CD4-positive, alpha-beta T cell treated with Interleukin-21 for 1 hour (primary cell): Measurements from ENCODE around the gene DBH.

Experiments
- DNase-seq: peaks from one replicate; pipeline ENCODE4 v3.0.0-alpha.2; 2020

The DBH gene

GRCh38 chr9:133685653-133686609 is 49.8 kb downstream of the DBH start:
- DNase-seq = no peak

- DNase-seq = no peak
These were observed 50.7 kb downstream of the DBH start for GRCh38 chr9:133686642-133687575.

GRCh38 chr9:133687856-133688761 is 51.9 kb downstream of the DBH start:
- no peak for DNase-seq

- DNase-seq = no peak
These were observed 53.1 kb downstream of the DBH start for GRCh38 chr9:133689151-133689763.

GRCh38 chr9:133690081-133690561 is 54.0 kb downstream of the DBH start:
- DNase-seq = no peak

GRCh38 chr9:133691191-133691590 is 55.0 kb downstream of the DBH start:
- DNase-seq = no peak

- DNase-seq = no peak
These were observed 55.6 kb downstream of the DBH start for GRCh38 chr9:133691626-133692363.

- DNase-seq = no peak
These were observed 56.3 kb downstream of the DBH start for GRCh38 chr9:133692364-133692985.

- no peak for DNase-seq
These were observed 57.0 kb downstream of the DBH start for GRCh38 chr9:133693116-133693515.

- no peak for DNase-seq
These were observed 57.8 kb downstream of the DBH start for GRCh38 chr9:133693703-133694529.

- no peak for DNase-seq
These were observed 58.5 kb downstream of the DBH start for GRCh38 chr9:133694686-133695085.

GRCh38 chr9:133696071-133696472 is 59.9 kb downstream of the DBH start:
- DNase-seq = no peak

GRCh38 chr9:133699546-133699945 is 63.4 kb downstream of the DBH start:
- no peak for DNase-seq

- peak; percentile 27 for DNase-seq
These were observed 64.7 kb downstream of the DBH start for GRCh38 chr9:133700819-133701320.

- peak; percentile 44 for DNase-seq
These were observed 65.3 kb downstream of the DBH start for GRCh38 chr9:133701321-133701980.

GRCh38 chr9:133701981-133702797 is 66.0 kb downstream of the DBH start:
- DNase-seq = peak; percentile 63

- DNase-seq = no peak
These were observed 66.8 kb downstream of the DBH start for GRCh38 chr9:133702798-133703590.
